ENCODE measurements around the gene BCCIP.

The BCCIP gene

DNA sequence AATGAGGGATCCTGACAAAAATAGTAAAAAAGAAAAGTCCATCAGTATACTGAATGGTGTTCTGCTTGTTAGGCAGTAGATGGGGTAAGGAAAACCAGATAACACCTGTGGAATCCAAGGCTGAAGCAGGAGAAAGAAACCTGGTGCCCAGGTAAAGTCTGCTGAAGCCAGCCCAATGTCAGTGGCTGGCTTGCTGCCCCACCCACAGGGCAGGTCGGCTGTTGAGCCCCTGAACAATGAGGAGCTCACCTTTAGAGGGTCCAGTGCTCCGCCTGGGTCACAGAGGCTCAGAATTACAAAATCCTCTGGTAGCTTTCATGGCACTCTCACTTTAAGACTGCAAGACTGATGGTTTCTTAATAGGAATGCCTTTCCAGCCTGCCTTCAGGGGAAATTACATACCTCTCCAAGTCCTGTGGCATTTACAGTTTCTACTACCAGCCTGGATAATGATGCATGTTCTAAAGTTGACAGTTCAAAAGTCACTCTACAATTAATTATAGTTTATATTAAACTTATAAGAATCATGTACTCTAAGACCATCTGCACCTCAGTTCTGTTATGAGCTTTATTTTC is 33.9 kb downstream of the BCCIP start:
- ATAC-seq = no peak
- TF ChIP-seq BACH2 (CRISPR knock-in tag; IDR thresholded peaks at IDR 0.05; ENCODE audit: borderline replicate concordance) (no peak), TOX (CRISPR knock-in tag; IDR thresholded peaks at IDR 0.05; ENCODE audit: borderline replicate concordance) (no peak), ZNF8 (CRISPR knock-in tag; IDR thresholded peaks at IDR 0.05) (no peak), GLIS3 (CRISPR knock-in tag; IDR thresholded peaks at IDR 0.05) (no peak), TCF4 (CRISPR knock-in tag; IDR thresholded peaks at IDR 0.05; ENCODE audit: borderline replicate concordance) (no peak), ZC3H10 (CRISPR knock-in tag; IDR thresholded peaks at IDR 0.05) (no peak), ARNTL (CRISPR knock-in tag; IDR thresholded peaks at IDR 0.05; ENCODE audit: borderline replicate concordance, low read depth) (no peak), SNAI2 (CRISPR knock-in tag; IDR thresholded peaks at IDR 0.05) (no peak), ZFP30 (CRISPR knock-in tag; IDR thresholded peaks at IDR 0.05) (no peak), RARB (CRISPR knock-in tag; IDR thresholded peaks at IDR 0.05) (no peak), CSDC2 (CRISPR knock-in tag; IDR thresholded peaks at IDR 0.05) (no peak)
- TF ChIP-seq, protein P1, sequence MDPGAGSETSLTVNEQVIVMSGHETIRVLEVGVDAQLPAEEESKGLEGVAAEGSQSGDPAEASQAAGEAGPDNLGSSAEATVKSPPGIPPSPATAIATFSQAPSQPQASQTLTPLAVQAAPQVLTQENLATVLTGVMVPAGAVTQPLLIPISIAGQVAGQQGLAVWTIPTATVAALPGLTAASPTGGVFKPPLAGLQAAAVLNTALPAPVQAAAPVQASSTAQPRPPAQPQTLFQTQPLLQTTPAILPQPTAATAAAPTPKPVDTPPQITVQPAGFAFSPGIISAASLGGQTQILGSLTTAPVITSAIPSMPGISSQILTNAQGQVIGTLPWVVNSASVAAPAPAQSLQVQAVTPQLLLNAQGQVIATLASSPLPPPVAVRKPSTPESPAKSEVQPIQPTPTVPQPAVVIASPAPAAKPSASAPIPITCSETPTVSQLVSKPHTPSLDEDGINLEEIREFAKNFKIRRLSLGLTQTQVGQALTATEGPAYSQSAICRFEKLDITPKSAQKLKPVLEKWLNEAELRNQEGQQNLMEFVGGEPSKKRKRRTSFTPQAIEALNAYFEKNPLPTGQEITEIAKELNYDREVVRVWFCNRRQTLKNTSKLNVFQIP (CRISPR knock-in tag; IDR thresholded peaks at IDR 0.05; ENCODE audit: borderline replicate concordance, low read depth) = no peak

DNA sequence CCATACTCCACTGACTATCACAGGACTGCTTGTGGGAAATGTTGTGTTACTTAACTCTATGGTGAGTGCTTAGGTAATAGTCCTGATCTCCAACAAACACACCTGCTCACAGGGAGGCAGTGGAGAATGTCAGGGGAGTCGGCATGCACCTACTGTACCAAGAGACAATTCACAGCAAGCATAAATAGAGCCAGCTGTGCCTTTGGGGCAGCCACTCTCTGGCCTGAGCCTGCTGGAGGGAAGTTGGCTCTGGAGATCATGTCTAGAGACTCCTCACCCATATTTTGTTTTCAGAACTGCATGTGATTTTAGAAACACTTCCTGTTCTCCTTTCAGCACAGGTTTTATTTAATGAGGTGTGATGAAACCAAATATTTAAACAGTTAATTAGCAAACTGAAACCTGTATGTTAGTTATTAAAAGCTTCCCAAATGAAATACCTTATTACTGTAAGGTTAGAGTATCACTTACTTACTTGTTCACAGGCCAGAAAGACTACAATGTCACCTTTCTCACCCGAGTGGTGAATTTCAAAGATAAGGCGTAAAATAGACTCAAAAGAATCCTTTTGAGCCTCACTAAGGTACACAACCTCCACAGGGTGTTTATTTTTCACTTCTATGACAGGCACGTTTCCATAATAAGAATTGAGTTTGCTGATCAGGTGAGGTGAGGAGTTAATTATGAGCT is 35.9 kb downstream of the BCCIP start:
- no peak for ATAC-seq
- no peak for TF ChIP-seq PATZ1 (CRISPR knock-in tag; IDR thresholded peaks at IDR 0.05; ENCODE audit: borderline replicate concordance)
- TF ChIP-seq, protein P2, sequence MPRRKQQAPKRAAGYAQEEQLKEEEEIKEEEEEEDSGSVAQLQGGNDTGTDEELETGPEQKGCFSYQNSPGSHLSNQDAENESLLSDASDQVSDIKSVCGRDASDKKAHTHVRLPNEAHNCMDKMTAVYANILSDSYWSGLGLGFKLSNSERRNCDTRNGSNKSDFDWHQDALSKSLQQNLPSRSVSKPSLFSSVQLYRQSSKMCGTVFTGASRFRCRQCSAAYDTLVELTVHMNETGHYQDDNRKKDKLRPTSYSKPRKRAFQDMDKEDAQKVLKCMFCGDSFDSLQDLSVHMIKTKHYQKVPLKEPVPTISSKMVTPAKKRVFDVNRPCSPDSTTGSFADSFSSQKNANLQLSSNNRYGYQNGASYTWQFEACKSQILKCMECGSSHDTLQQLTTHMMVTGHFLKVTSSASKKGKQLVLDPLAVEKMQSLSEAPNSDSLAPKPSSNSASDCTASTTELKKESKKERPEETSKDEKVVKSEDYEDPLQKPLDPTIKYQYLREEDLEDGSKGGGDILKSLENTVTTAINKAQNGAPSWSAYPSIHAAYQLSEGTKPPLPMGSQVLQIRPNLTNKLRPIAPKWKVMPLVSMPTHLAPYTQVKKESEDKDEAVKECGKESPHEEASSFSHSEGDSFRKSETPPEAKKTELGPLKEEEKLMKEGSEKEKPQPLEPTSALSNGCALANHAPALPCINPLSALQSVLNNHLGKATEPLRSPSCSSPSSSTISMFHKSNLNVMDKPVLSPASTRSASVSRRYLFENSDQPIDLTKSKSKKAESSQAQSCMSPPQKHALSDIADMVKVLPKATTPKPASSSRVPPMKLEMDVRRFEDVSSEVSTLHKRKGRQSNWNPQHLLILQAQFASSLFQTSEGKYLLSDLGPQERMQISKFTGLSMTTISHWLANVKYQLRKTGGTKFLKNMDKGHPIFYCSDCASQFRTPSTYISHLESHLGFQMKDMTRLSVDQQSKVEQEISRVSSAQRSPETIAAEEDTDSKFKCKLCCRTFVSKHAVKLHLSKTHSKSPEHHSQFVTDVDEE (CRISPR knock-in tag; IDR thresholded peaks at IDR 0.05) = no peak

DNA sequence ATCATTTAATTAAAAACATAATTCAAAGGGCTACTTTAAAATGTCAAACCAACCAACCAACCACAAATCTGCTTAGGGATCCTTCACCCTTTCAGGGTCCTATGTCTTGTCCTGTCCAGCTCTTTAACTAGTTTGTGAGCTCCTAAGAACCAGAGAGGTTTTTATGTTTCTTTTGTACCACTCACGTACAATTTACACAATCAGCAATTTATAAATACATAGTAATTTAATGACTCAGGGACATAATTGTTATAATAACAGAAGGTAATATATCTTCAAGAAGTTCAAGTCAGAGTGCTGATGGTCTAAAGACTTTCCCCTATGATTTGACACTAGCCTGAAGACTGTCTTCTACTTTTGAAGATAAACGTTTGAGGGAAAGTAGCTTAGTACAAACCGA is 41.8 kb downstream of the BCCIP start:
- no peak for TF ChIP-seq ZNF565 (CRISPR knock-in tag; conservative IDR thresholded peaks at IDR 0.05; ENCODE audit: low read depth)

GRCh38 chr10:125866421-125867029 is 43.2 kb downstream of the BCCIP start:
- ATAC-seq = no peak
- TF ChIP-seq ZFP30 (CRISPR knock-in tag; IDR thresholded peaks at IDR 0.05) = no peak
- TF ChIP-seq GLIS3 (CRISPR knock-in tag; IDR thresholded peaks at IDR 0.05) = no peak
- no peak for TF ChIP-seq ZNF70 (CRISPR knock-in tag; IDR thresholded peaks at IDR 0.05)
- TF ChIP-seq, protein P1 (CRISPR knock-in tag; IDR thresholded peaks at IDR 0.05; ENCODE audit: borderline replicate concordance, low read depth) = no peak
- TF ChIP-seq PATZ1 (CRISPR knock-in tag; IDR thresholded peaks at IDR 0.05; ENCODE audit: borderline replicate concordance) = no peak
- no peak for TF ChIP-seq OSR1 (CRISPR knock-in tag; IDR thresholded peaks at IDR 0.05)
- no peak for TF ChIP-seq ISL1 (CRISPR knock-in tag; IDR thresholded peaks at IDR 0.05)
- no peak for TF ChIP-seq CSDC2 (CRISPR knock-in tag; IDR thresholded peaks at IDR 0.05)
- TF ChIP-seq ZNF8 (CRISPR knock-in tag; IDR thresholded peaks at IDR 0.05) = no peak
- no peak for TF ChIP-seq RARB (CRISPR knock-in tag; IDR thresholded peaks at IDR 0.05)
- TF ChIP-seq ESRRG (CRISPR knock-in tag; IDR thresholded peaks at IDR 0.05) = no peak
- TF ChIP-seq TCF4 (CRISPR knock-in tag; IDR thresholded peaks at IDR 0.05; ENCODE audit: borderline replicate concordance) = no peak
- no peak for TF ChIP-seq ZC3H10 (CRISPR knock-in tag; IDR thresholded peaks at IDR 0.05)
- TF ChIP-seq ZFP3 (CRISPR knock-in tag; IDR thresholded peaks at IDR 0.05) = no peak
- TF ChIP-seq TOX (CRISPR knock-in tag; IDR thresholded peaks at IDR 0.05; ENCODE audit: borderline replicate concordance) = no peak

More for the DNA sequence above, 41.8 kb downstream of the BCCIP start:
- ATAC-seq = no peak

Data from SK-N-SH treated with all-trans-retinoic acid at 6 μM for 48 hours (cell line).